Adipose tissue (tissue), 3 donors: ENCODE results near the gene NOTCH1. TPM values are rescaled to one million over a fixed set of nuclear protein-coding genes. Genes with fewer than 3 reads are reported as not detected.

ENCODE experiments used
- H3K27ac ChIP-seq: one replicate; pipeline ENCODE4 v1.5.1; 2013; ENCODE audit warnings: low read depth, low read length
- WGBS, 3 donors: extraction: QIAGEN DNeasy Blood & Tissue Kit; methylation state at CpG; one replicate each; pipeline ENCODE4 v1.1.7; 2013; 5-methylcytosine and 5-hydroxymethylcytosine counted together
- polyA plus RNA-seq, 3 donors: library from polyadenylated mRNA; stranded (reverse); fragments of 200-250 nt; gene quantifications; one replicate each; pipeline ENCODE4 v1.2.3, GENCODE V29; 2013
- donor health status: healthy with polysubstance abuse.
- donor health status: Bipolar disorder and iron deficiency.
- donor health status: healthy.

NOTCH1 gene
- polyA plus RNA-seq, 3 donors, result 10.4 to 35.7 (median 25.0) TPM

DNA sequence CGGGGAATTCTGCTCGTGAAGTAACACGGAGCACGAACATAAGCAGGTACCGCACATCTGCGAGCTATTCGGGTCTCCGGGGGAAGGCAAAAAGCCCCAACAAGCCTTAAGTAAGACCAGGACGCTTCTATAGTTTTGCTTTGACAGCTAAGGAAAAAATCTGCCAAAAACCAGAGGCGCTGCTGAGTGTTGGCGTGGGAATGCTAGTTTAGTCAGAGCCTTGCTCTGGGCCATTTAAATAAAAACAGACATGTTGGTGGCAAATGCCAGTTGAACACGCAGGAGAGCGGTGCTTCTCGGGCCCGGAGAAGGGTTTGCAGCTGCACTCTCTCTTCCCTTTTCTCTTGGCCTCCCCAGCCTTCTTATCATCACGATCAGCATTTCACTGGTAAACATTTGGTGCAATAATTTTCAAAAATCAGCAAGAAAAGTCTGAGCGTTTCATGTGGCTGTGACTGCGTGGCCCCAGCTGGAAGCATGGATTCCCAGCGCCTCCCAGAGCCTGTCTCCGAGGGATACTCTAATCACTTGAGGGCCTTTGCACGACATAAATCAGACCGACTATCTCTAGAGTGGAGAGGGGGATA, 6.4 kb upstream of the NOTCH1 start:
- H3K27ac ChIP-seq, result no peak overlapping the region
- WGBS, 3 donors, result 26 to 74% (median 28%) methylated on average over 22 of the region's 22 CpGs

DNA sequence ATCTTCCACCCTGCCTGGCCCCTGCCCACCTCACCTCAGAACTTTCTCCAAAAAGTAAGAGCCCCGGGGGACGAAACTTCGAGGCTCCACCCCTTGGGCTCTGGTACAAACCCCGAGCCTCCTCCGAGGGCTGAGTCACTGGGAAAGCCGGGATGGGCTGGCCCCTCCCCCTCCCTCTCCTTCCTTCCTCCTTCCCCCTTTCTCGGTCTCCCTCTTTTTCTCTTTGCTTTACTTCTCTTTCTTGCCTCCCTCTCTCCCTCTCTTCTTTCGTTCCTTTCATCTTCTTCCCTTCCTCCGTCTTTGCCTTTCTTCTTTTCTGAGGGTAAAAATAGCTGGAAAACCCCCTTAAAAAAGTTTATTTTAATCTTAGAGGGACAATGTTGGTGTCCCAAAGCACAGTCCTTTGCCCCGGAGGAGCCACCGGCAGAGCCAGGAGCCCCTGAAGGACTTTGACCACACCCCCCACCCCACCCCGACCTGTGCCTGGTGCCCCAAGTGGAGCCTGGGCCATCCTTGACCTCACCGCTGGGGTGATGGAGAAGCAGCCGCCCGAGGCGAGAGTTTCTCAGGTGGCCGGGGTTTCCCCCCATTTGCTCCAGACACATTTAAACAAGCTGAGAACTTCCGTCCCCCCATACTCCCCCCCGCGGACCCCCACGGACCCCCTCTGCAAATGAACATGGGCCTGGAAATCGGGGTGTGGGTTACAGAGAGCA, 5.7 kb upstream of the NOTCH1 start:
- WGBS, 3 donors, result 21 to 53% (median 27%) methylated on average over 22 of the region's 22 CpGs
- no peak overlapping the region for H3K27ac ChIP-seq

DNA sequence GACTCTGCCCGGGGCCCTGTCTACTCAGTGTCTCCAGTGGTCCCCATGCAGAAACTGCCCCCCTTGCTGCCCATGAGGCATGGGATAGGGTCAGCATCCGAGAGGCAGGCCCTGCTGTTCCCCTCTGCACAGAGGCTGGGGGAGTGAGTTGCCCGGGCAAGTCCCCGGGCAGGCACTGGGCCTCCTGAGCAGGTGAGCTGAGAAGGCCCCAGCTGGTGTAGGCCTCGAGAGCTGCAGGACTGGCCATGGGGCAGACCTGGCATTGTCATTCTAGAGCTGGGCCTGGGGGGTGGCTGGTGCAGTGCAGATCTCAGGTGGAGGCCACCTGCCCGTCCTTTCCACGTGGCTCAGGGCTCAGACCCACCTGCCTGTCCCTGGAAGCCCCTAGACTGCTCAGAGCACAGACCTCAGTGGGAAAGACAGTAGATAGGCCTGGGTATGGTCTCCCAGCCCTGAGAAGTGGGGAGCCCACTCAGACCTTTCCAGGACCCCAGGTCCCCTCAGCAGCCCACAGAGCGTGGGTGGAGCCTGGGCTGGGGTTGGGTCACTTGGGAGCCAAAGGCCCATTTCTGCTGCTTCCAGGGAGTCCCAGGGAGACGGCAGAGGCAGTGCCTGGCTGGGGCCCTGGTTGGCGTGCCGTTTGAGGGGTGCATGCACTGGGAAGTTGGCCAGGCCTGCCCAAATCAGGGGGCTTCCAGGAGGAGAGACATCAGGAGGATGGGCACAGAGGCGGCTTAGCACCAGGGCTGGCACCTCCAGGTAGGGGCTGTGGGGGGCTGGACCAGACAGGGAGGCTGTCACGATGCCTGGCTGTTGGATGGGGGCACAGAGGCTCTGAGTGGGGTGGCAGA, 4.8 kb upstream of the NOTCH1 start:
- WGBS, 3 donors, result 76 to 87% (median 81%) methylated on average over 11 to 13 of the region's 13 CpGs
- H3K27ac ChIP-seq, result no peak overlapping the region

DNA sequence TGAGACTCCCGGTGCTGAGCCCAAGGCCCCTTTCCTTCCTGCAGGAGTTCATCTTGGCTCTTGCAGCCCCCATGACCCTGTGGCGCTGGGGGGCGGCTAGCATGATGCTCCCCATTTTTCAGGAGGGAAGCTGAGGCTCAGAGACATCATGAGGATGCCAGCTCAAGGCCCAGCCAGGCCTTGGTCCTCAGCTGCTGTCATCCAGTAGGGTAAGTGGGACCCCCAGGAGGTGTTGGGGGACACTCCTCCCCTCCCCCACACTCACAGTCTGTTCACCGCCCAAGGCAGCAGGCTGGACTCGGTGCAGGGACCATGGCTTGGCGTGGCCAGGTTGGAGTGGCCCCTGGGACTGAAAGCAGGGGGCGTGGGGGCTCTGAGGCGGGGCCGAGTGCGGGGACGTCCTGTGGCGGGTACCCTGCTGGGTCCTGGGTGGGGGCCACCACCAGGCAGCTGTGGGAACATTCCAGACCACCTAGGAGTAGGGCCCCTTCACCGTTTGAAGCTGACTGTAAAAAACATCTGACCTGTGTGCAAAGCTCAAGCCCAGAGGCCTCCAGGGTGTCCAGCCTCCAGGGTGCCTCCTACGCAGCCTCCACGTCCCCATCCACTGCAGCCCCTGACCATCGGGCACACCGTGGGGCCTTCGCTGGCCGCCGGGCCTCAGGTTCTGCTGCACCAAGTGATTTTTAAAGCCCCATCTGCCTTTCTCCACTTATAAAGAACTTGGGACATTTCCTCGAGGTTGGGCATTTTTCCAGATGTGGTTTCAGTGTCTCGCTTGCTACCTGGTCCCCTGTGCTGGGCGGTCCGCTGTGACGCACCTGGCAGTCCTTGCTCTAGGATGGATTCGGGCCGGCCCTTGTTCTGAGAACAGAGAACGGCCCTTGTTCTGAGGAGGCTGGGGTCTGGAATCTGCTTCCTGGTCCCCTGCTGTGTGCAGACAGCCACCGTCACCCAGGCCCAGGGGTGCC, 3.4 kb upstream of the NOTCH1 start:
- 83 to 94% (median 85%) methylated on average over 27 to 29 of the region's 29 CpGs for WGBS, 3 donors
- no peak overlapping the region for H3K27ac ChIP-seq

DNA sequence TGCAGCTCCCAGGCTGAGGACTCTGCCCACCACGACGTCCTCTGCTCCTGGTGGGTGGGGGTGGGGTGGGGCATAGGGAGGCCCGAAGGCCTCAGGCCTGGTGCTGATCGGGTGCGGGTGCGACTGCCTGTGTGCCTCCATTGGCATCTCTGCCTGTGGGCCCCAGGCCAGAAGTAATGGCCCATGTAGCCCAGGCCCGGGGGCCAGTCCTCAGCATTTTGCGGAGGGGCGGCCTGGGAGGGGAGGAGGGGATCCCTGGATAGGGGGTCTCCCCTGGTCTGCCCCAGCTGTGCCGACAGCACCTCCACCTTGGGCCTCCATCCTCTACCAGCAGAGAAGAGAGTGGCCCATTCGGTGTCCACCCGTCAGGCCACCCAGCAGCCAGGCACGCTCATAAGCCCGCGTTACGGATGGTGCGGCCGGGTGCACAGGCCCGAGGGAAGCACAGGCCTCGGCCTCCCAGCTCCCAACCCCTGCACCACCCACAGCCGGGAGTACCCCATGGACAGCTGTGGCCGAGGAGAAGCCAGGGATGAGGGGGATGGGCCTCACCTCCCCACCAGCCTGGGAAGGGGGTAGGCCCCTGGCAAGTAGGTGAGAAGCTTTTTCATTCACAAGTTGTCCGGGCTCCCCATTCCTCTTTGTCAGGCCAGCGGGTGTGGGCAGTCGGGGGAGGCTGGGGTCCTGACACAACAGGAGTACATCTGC, 1.8 kb upstream of the NOTCH1 start:
- 75 to 87% (median 77%) methylated on average over 24 to 25 of the region's 25 CpGs for WGBS, 3 donors
- H3K27ac ChIP-seq, result no peak overlapping the region

DNA sequence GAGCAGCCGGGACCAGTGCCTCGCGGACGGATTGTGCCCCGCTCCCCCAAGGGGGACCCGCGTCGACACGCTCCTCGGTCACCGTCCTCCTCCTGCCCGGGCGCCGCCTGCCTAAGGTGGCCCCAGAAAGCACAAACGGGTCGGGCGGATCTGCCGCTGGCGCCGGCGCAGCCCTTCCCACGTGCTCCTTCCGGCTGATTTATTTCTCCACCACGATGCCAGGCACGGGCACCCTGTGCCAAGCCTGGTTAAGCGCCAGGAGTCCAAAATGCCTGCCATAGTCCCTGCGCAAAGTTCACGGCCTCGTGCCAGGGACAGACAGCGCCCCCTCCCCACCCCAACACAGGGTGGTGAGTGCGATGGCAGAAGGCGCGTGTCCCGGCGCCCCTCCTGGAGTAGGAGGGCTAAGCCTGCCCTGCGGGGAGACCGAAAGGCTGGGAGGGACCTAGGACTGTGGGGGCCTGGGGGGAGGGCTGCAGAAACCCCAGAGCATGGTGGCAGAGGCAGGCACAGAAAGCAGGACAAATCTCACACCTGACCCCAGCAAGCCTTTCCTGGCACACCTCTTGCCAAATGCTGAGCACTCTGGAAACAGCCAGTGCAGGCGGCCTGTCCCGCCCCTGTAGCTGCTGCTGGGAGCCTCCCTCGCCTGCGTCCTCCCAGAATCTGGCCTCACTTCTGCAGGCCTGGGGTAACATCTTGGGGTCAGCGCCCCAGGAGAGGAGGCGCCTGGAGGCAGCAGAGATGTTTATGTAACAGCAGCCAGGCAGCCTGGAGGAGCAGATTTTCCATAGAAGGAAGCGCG, 1.1 kb upstream of the NOTCH1 start:
- WGBS, 3 donors, result 7 to 11% (median 9%) methylated on average over 43 to 45 of the region's 45 CpGs
- peak overlapping the region; percentile 55 for H3K27ac ChIP-seq

DNA sequence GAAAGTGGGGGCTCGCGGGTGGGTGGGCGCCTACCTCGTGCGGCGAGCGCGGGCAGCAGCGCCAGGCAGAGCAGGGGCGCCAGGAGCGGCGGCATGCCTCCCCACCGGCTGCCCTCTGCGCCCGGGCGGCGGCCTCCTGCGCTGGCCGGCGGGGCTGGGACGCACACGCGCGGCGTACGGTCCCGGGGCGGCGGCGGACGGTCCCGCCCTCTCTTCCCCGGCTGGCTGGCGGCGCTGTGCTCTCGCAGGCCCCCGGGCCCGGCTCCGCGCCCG, 220 bp downstream of the NOTCH1 start:
- peak overlapping the region; percentile 71 for H3K27ac ChIP-seq
- WGBS, 3 donors, result 0 to 1% methylated on average over 29 to 35 of the region's 41 CpGs; no CpG with 5 or more reads in 1 of the 3 donors

DNA sequence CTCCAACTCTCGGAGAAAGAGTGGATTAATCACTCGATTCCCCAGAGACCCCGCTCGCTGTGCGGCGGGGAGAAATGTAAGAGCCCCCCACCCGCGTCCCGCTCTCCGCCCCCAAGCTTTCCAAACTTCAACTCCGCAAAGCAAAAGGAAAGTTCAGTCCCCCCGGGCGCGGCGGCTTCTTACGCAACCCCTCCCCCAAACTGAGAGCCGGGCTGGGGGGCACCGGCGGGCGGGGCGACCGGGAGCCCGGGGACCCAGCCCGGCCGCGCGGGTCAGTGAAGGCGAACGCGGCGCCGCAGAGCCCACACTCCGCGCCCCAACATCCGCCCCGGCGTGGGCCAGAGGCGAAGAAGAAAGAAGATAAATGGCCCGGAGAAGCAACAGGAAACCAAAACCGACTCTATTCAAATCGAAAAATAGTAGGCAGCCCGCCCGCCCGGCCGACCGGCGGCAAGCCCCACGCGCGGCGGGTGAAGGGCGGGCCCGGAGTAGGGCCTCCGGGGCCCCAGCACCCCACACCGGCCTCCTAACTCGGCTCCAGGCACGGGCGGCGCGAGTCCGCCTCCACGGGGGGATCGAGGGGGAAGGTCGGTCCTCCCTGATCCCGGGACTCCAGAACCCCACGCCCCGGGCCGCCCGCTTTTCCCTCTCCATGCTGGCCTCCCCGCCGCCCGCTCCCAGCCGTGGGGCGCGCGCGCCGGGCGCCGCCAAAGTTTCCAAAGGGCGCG, 720 bp downstream of the NOTCH1 start:
- H3K27ac ChIP-seq, result peak overlapping the region; percentile 71
- 0 to 1% (median 0%) methylated on average over 42 to 82 of the region's 82 CpGs for WGBS, 3 donors

DNA sequence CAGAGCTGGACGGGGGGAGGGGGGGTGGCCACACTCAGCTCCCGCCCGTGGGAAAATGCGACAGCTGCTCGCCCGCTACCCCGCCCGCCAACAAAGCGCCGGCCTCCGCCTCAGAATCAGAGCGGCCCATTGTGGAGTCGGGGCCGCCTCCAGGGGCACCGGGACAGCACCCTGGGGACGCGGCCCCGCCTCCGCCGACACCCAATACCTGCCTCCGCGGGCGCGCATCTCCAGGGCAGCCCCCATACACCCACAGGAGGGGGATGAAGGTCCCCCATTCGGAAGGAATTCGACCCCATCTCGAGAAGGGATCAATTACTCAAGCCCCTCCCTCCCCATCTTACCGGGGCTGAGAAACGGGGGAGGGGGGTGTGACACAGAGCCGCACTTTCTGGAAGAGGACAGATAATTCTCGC, 1.3 kb downstream of the NOTCH1 start:
- 1 to 2% (median 2%) methylated on average over 28 to 31 of the region's 31 CpGs for WGBS, 3 donors
- no peak overlapping the region for H3K27ac ChIP-seq

DNA sequence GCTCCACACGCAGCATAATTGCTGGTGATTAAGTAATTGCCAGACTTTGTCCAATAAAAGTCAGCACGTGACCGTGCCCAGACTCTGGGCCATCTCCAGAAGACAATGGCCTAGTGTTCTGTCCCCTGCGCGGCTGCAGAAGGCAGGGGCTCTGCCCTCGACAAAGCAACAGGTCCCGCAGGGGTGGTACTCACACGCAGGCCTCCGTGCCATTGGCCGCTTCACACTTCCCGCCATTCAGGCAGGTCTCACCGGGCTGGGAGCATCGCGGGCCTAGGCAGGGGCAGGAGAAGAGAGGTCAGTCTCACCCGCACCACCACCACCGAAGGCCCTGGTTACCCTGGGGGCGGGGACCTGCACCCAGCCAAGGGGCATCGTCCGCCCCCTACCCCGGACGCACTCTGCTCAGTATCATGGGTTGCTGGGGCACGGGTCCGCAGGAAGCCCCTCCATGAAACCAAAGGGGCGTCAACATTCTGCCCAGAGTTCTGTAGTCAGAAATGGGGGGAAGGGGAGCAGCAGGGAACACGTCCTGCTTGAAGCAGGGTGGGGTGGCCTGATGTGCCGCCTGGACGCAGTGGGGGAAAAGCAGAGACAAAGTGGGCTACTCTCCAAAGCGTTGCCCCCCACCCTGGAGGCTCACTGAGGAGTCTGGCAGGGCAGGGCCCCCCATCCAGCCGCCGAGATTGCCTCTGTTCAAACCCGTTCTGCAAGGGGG, 1.9 kb downstream of the NOTCH1 start:
- 19 to 53% (median 44%) methylated on average over 29 to 31 of the region's 31 CpGs for WGBS, 3 donors
- no peak overlapping the region for H3K27ac ChIP-seq

DNA sequence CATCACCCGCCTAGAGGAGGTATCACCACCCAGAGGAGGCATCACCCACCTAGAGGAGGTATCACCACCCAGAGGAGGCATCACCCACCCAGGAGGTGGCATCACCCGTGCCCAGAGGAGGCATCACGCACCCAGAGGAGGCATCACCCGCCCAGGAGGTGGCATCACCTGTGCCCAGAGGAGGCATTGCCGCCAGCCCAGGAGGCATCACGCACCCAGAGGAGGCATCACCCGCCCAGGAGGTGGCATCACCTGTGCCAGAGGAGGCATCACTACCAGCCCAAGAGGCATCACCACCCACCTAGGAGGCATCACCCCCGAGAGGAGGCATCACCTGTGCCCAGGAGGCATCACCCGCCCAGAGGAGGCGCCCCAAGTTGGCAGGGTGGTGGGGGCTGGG, 2.6 kb downstream of the NOTCH1 start:
- WGBS, 3 donors, result 89 to 91% (median 91%) methylated on average over 10 of the region's 10 CpGs
- no peak overlapping the region for H3K27ac ChIP-seq

DNA sequence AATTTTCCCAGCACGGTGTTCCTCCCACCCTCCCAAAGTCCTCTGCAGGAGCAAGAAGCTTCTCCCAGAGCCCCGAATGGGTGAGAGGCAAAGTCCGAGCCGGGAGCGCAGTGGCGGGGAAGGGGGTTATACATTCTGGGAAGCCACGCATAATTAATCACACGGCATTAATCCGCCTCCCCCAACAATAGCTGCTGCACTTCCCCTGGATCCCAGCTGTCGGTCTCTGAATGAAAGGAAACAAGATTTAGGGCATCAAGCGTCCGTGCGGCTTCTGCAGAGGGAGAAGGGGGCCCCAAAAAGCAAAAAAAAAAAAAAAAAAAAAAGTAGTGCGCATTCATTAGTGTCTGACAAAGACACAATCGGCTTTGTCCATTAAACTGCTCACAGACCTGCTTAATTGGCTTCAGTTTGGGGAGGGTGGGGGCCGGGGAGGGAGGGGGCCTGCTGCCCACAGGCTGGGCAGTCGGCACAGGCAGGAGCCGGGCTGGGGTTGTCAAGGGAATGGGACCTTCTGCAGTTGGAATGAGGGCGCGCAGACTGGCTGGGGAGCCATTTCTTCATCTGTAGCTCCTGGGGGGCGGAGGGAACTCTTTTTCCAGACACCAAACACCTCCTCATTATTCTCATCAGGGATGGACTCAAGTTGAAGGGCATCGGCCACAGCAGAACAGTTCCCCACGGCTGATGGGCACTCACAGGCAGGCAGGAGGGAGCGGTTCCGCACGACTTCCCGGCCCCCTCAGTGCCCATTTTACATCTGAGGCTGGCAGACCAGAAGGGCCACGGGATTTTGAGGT, 3.4 kb downstream of the NOTCH1 start:
- peak overlapping the region; percentile 10 for H3K27ac ChIP-seq
- WGBS, 3 donors, result 74 to 82% (median 77%) methylated on average over 28 of the region's 28 CpGs

DNA sequence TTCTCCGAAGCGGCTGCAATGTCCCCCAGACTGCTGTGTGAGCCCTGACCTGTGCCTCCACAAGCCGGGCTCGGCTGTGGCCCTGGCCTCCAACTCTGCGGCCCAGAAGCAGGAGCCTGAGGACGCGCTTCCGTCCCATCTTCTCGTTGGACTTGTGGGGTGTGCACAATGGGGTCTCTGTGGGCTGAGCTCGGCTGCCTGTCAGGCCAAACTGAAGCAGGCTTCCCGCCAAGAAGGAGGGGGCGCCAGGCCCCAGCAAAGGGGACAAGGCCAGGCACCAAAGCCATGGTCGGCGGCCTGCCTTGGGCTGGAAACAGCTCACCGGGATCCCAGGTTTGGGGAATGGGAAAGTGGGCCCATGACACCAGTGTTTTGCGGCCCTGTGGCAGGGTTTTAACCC, 4.1 kb downstream of the NOTCH1 start:
- 77 to 78% (median 78%) methylated on average over 16 of the region's 16 CpGs for WGBS, 3 donors
- no peak overlapping the region for H3K27ac ChIP-seq

DNA sequence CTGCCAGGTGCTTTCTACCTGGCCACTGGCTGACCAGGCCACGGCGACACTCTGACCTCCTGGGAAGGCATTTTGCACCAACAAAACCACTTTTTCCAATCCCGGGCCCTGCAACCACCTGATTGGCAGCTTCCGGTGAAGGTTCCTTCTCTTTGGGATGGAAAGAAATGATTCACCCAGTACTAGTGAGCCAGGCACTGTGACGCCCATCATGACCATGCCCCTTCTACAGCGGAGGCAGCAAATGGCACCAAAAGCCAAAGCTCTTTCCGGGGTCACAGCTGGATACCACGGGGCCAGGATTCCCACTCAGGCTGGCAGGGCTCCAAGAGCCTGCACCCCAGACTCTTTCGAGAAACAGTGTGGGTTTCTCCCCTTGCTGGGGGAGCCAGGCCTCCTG, 4.7 kb downstream of the NOTCH1 start:
- H3K27ac ChIP-seq, result no peak overlapping the region
- 71 to 78% (median 74%) methylated on average over 9 of the region's 9 CpGs for WGBS, 3 donors
